ENCODE measurements around the gene INSM1.

Gene INSM1

GRCh38 chr20:20395903-20396568 lies 28.1 kb downstream of the INSM1 start:
- DNase-seq = no peak

GRCh38 chr20:20396794-20397193 lies 28.9 kb downstream of the INSM1 start:
- no peak for DNase-seq

- no peak for DNase-seq
Measured at GRCh38 chr20:20398123-20398522, 30.2 kb downstream of the INSM1 start.

- DNase-seq = no peak
Measured at GRCh38 chr20:20399531-20400500, 31.9 kb downstream of the INSM1 start.

- DNase-seq = no peak
Measured at GRCh38 chr20:20401991-20402390, 34.1 kb downstream of the INSM1 start.

GRCh38 chr20:20404633-20405032 lies 36.7 kb downstream of the INSM1 start:
- no peak for DNase-seq

- no peak for DNase-seq
Measured at GRCh38 chr20:20405623-20406022, 37.7 kb downstream of the INSM1 start.

- DNase-seq = no peak
Measured at GRCh38 chr20:20406306-20406705, 38.4 kb downstream of the INSM1 start.

GRCh38 chr20:20407891-20408805 lies 40.2 kb downstream of the INSM1 start:
- DNase-seq = no peak

- DNase-seq = no peak
Measured at GRCh38 chr20:20409331-20409730, 41.4 kb downstream of the INSM1 start.

GRCh38 chr20:20410678-20411077 lies 42.8 kb downstream of the INSM1 start:
- no peak for DNase-seq

- DNase-seq = no peak
Measured at GRCh38 chr20:20411402-20411801, 43.5 kb downstream of the INSM1 start.

GRCh38 chr20:20411836-20412235 lies 43.9 kb downstream of the INSM1 start:
- no peak for DNase-seq

GRCh38 chr20:20412750-20413149 lies 44.8 kb downstream of the INSM1 start:
- no peak for DNase-seq

GRCh38 chr20:20413810-20414281 lies 45.9 kb downstream of the INSM1 start:
- DNase-seq = no peak

- no peak for DNase-seq
Measured at GRCh38 chr20:20414640-20415220, 46.8 kb downstream of the INSM1 start.

- no peak for DNase-seq
Measured at GRCh38 chr20:20415321-20415720, 47.4 kb downstream of the INSM1 start.

- DNase-seq = no peak
Measured at GRCh38 chr20:20417876-20418676, 50.2 kb downstream of the INSM1 start.
